OCI-LY1 (cell line): ENCODE measurements around the gene LAIR2.
"Not testable (repeated sequence)": the region's sequence is repeated elsewhere in the genome, so short reads cannot be mapped to it uniquely, and the experiment has no call there.

Source experiments
- H2AFZ ChIP-seq: fragments of 200-600 bp; sonication (generic), shearing (Covaris generic); 2 replicates; pipeline ENCODE4 v1.6.0; 2014; ENCODE audit warnings: antibody characterized with exemption, mild to moderate bottlenecking, low read length
- H3F3A ChIP-seq: fragments of 200-600 bp; sonication (generic), shearing (Covaris generic); 2 replicates; pipeline ENCODE4 v1.6.0; 2014; ENCODE audit warnings: mild to moderate bottlenecking, antibody characterized with exemption, low read length, moderate library complexity; ENCODE audit not compliant: insufficient read depth
- H3K27ac ChIP-seq: fragments of 200-600 bp; sonication (generic); 2 replicates; pipeline ENCODE4 v1.5.1; 2014; ENCODE audit warnings: low read length, mixed run types, mild to moderate bottlenecking, low read depth; ENCODE audit not compliant: poor library complexity, severe bottlenecking
- H3K27me3 ChIP-seq: fragments of 200-600 bp; sonication (generic); 2 replicates; pipeline ENCODE4 v1.6.0; 2014; ENCODE audit warnings: antibody characterized with exemption, mild to moderate bottlenecking, low read length, moderate library complexity; ENCODE audit not compliant: insufficient read depth
- H3K36me3 ChIP-seq: fragments of 200-600 bp; sonication (generic); 2 replicates; pipeline ENCODE4 v1.6.1; 2014; ENCODE audit warnings: mild to moderate bottlenecking, antibody characterized with exemption, low read length, moderate library complexity, mixed read lengths; ENCODE audit not compliant: insufficient read depth
- H3K4me1 ChIP-seq: fragments of 200-600 bp; sonication (generic); 2 replicates; pipeline ENCODE4 v1.5.1; 2014; ENCODE audit warnings: mild to moderate bottlenecking, low read length, moderate library complexity; ENCODE audit not compliant: insufficient read depth, severe bottlenecking
- H3K4me2 ChIP-seq: fragments of 200-600 bp; sonication (generic), shearing (Covaris generic); 2 replicates; pipeline ENCODE4 v1.6.1; 2014; ENCODE audit warnings: low read length
- H3K4me3 ChIP-seq: fragments of 200-600 bp; sonication (generic); 2 replicates; pipeline ENCODE4 v1.5.1; 2014; ENCODE audit warnings: low read length, low read depth, mild to moderate bottlenecking, mixed read lengths; ENCODE audit not compliant: poor library complexity, severe bottlenecking
- H3K79me2 ChIP-seq: fragments of 200-600 bp; shearing (Covaris generic); 2 replicates; pipeline ENCODE4 v1.6.1; 2016; ENCODE audit warnings: mixed run types, low read length, mixed read lengths; ENCODE audit not compliant: insufficient read depth
- H3K9ac ChIP-seq: fragments of 200-600 bp; sonication (generic), shearing (Covaris generic); 2 replicates; pipeline ENCODE4 v1.6.1; 2014; ENCODE audit warnings: mild to moderate bottlenecking, low read length, mixed read lengths
- H3K9me2 ChIP-seq: fragments of 200-600 bp; sonication (generic), shearing (Covaris generic); 2 replicates; pipeline ENCODE4 v1.6.1; 2014; ENCODE audit warnings: low read depth, mild to moderate bottlenecking, low read length, mixed read lengths
- H3K9me3 ChIP-seq: fragments of 200-600 bp; shearing (Covaris generic); 2 replicates; pipeline ENCODE4 v1.6.1; 2014; ENCODE audit warnings: low read length, mixed read lengths
- H4K20me1 ChIP-seq: fragments of 200-600 bp; sonication (generic), shearing (Covaris generic); 2 replicates; pipeline ENCODE4 v1.6.0; 2016; ENCODE audit warnings: mild to moderate bottlenecking, low read length; ENCODE audit not compliant: insufficient read depth
- EZH2 ChIP-seq: fragments of 200-600 bp; sonication (generic), shearing (Covaris generic); IDR thresholded peaks from 2 replicates; pipeline ENCODE4 v1.8.0; 2017; ENCODE audit warnings: borderline replicate concordance, mixed run types, mild to moderate bottlenecking, antibody characterized with exemption, low read length, moderate library complexity, mixed read lengths
- TF ChIP-seq, protein P1 (sequence below): fragments of 200-600 bp; sonication (generic), shearing (Covaris generic); IDR thresholded peaks from 2 replicates; pipeline ENCODE4 v1.5.1; 2017; ENCODE audit warnings: mild to moderate bottlenecking, antibody characterized with exemption, low read length, moderate library complexity, mixed read lengths

Gene LAIR2

GRCh38 chr19:54492568-54492967, 10.1 kb upstream of the LAIR2 start:
- no peaks in the 10 kb centered on the region for H3K36me3 ChIP-seq
- H3K9me2 ChIP-seq: no peaks in the 10 kb centered on the region
- no peak overlapping the region for H3K9ac ChIP-seq
- no peaks in the 10 kb centered on the region for H4K20me1 ChIP-seq
- no peaks in the 10 kb centered on the region for H3K79me2 ChIP-seq
- no peak overlapping the region for H3K27ac ChIP-seq
- no peaks in the 10 kb centered on the region for H3K4me1 ChIP-seq
- H3K9me3 ChIP-seq: no peaks in the 10 kb centered on the region
- no peak overlapping the region for H3K4me2 ChIP-seq
- H3K4me3 ChIP-seq: no peak overlapping the region
- H3K27me3 ChIP-seq: no peaks in the 10 kb centered on the region
- H2AFZ ChIP-seq: no peak overlapping the region
- no peaks in the 10 kb centered on the region for H3F3A ChIP-seq
- TF ChIP-seq, protein P1, sequence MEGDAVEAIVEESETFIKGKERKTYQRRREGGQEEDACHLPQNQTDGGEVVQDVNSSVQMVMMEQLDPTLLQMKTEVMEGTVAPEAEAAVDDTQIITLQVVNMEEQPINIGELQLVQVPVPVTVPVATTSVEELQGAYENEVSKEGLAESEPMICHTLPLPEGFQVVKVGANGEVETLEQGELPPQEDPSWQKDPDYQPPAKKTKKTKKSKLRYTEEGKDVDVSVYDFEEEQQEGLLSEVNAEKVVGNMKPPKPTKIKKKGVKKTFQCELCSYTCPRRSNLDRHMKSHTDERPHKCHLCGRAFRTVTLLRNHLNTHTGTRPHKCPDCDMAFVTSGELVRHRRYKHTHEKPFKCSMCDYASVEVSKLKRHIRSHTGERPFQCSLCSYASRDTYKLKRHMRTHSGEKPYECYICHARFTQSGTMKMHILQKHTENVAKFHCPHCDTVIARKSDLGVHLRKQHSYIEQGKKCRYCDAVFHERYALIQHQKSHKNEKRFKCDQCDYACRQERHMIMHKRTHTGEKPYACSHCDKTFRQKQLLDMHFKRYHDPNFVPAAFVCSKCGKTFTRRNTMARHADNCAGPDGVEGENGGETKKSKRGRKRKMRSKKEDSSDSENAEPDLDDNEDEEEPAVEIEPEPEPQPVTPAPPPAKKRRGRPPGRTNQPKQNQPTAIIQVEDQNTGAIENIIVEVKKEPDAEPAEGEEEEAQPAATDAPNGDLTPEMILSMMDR: no peak
- no peak for TF ChIP-seq EZH2

DNA sequence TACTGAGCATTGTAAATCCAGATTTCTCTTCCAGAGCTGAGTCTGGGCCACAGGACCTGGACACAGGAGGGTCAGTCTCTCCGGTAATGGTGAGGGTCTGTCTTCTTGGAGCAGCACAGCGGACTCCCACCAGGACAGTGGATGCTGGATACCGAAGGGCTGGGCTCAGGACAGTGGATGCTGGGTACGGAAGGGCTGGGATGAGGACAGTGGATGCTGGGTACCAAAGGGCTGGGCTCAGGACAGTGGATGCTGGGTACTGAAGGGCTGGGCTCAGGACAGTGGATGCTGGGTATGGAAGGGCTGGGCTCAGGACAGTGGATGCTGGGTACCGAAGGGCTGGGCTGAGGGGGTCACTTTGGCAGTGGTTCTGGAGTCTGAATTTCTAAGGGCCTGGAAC, 9.6 kb upstream of the LAIR2 start:
- not testable (repeated sequence) for H3F3A ChIP-seq, H3K27ac ChIP-seq, H3K9ac ChIP-seq, H3K27me3 ChIP-seq, H3K4me3 ChIP-seq, H3K79me2 ChIP-seq, H3K4me1 ChIP-seq, H4K20me1 ChIP-seq, H3K9me2 ChIP-seq, H3K9me3 ChIP-seq, H3K4me2 ChIP-seq, H2AFZ ChIP-seq, H3K36me3 ChIP-seq

- H3K4me3 ChIP-seq: no peak overlapping the region
- no peaks in the 10 kb centered on the region for H3F3A ChIP-seq
- H3K9me2 ChIP-seq: no peaks in the 10 kb centered on the region
- no peak overlapping the region for H3K4me2 ChIP-seq
- H3K36me3 ChIP-seq: no peaks in the 10 kb centered on the region
- no peak overlapping the region for H3K9ac ChIP-seq
- H3K27ac ChIP-seq: no peak overlapping the region
- no peaks in the 10 kb centered on the region for H3K79me2 ChIP-seq
- H3K27me3 ChIP-seq: no peaks in the 10 kb centered on the region
- no peak for TF ChIP-seq EZH2
- TF ChIP-seq, protein P1: no peak
- no peaks in the 10 kb centered on the region for H3K4me1 ChIP-seq
- H4K20me1 ChIP-seq: no peaks in the 10 kb centered on the region
- no peaks in the 10 kb centered on the region for H3K9me3 ChIP-seq
- H2AFZ ChIP-seq: no peak overlapping the region
Observed at GRCh38 chr19:54493967-54494585, 8.6 kb upstream of the LAIR2 start.

- not testable (repeated sequence) for H3K27me3 ChIP-seq, H3K4me1 ChIP-seq, H4K20me1 ChIP-seq, H2AFZ ChIP-seq, H3K9me2 ChIP-seq, H3K4me3 ChIP-seq, H3K9ac ChIP-seq, H3F3A ChIP-seq, H3K27ac ChIP-seq, H3K9me3 ChIP-seq, H3K4me2 ChIP-seq, H3K79me2 ChIP-seq, H3K36me3 ChIP-seq
Observed at GRCh38 chr19:54495284-54495683, 7.3 kb upstream of the LAIR2 start.

DNA sequence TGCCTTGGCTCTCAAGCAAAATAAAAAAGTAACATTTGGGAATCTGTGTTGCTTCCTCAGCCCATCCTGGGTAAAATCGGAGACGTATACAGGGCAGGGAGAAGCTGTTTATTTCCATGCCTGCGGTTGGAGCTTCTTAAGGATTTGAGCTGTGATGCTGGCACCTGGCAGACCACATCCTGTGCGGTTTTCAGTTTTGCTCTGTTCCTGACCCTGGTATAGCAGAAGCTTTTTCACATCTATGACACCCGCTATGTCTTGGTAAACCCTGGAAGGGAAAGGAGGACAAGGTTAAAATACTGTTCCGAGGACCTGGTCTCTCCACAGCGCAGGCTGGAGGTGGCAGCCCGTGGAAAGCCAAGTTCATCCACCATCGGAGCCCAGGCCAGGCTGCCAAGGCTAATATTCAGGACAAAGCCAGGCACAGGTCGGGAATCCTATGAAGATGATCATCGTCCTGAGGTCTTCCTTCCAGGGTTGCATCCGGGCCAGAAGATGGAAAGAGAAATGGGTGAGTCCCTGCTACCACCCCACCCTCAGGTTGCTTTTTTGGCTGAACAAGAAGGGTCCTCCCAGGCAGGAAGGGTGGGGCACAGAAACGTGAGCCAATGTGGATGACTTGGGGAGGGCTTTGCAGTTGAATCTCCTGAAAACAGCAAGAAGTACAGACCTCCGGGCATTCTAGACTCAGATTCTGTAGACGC, 4.7 kb upstream of the LAIR2 start:
- not testable (repeated sequence) for H3K27me3 ChIP-seq, H3K27ac ChIP-seq, H4K20me1 ChIP-seq, H3K9me3 ChIP-seq, H2AFZ ChIP-seq, H3K9ac ChIP-seq, H3K4me3 ChIP-seq, H3K4me1 ChIP-seq, H3F3A ChIP-seq, H3K9me2 ChIP-seq, H3K36me3 ChIP-seq, H3K79me2 ChIP-seq, H3K4me2 ChIP-seq

GRCh38 chr19:54498451-54498772, 4.2 kb upstream of the LAIR2 start:
- H3K4me2 ChIP-seq, H3K36me3 ChIP-seq: not testable (repeated sequence)

More at GRCh38 chr19:54498451-54498772, 4.2 kb upstream of the LAIR2 start:
- not testable (repeated sequence) for H3F3A ChIP-seq, H3K9me2 ChIP-seq, H3K4me3 ChIP-seq, H3K4me1 ChIP-seq, H3K9me3 ChIP-seq, H3K9ac ChIP-seq, H3K27ac ChIP-seq, H3K79me2 ChIP-seq, H2AFZ ChIP-seq, H4K20me1 ChIP-seq, H3K27me3 ChIP-seq
